HepG2 (cell line): Measurements from ENCODE around the gene ZSWIM6. TPM values are rescaled to one million over a fixed set of nuclear protein-coding genes. Genes with fewer than 3 reads are reported as not detected.

ENCODE experiments used
- ATAC-seq: fragments of 200-7000 bp; cut with Tn5 transposase; 3 replicates; pipeline ENCODE4 v1.9.1; 2020; ENCODE audit warnings: mild to moderate bottlenecking, moderate library complexity
- BruUV-seq: library from RNA; stranded (reverse); fragments of 400-500 nt; replicated peaks from 2 replicates; lab custom pipeline; 2021; lab: Mats Ljungman, UMichigan
- CTCF ChIA-PET: fragments of 300-600 bp; formaldehyde crosslinking; extraction: SDS; loops from one replicate; lab custom pipeline; 2021; ENCODE audit warnings: low total read pairs, inconsistent platforms, low intra/inter-chr PET ratio; lab: Yijun Ruan, JAX
- POLR2A ChIA-PET: fragments of 350-600 bp; sonication (Branson Sonifier 250); formaldehyde crosslinking; loops from one replicate; lab custom pipeline; 2020; ENCODE audit warnings: antibody characterized with exemption, inconsistent platforms; lab: Yijun Ruan, JAX
- DNase-seq: peaks from one replicate; pipeline ENCODE4 v3.0.0-alpha.2; 2015; ENCODE audit warnings: low spot score
- FAIRE-seq: peaks from 3 replicates; lab custom pipeline; 2011; peaks lifted over from hg19 to GRCh38; lab: Jason Lieb, UNC
- H2AFZ ChIP-seq: one replicate; pipeline ENCODE4 v1.6.1; 2011; ENCODE audit warnings: low read length, inconsistent platforms
- H3K27ac ChIP-seq: fragments of 300-600 bp; 3 replicates; pipeline ENCODE4 v1.8.0; 2011; ENCODE audit warnings: mixed run types, mild to moderate bottlenecking, mixed read lengths, low read length, inconsistent platforms; ENCODE audit not compliant: insufficient read depth; ENCODE audit errors: extremely low read length
- H3K27me3 ChIP-seq, 2 experiments: fragments of 200-600 bp in 1 of 2; 2 replicates in 1 of 2; 3 replicates in 1 of 2; pipeline versions ENCODE4 v1.6.0 to v1.8.0; 2011; ENCODE audit warnings: low read length in 2 of 2, mild to moderate bottlenecking in 2 of 2, moderate library complexity in 2 of 2, inconsistent platforms in 1 of 2; ENCODE audit not compliant: insufficient read depth in 2 of 2, control insufficient read depth in 1 of 2
- H3K36me3 ChIP-seq, 2 experiments: fragments of 200-600 bp in 1 of 2; replicated peaks in 1 of 2; 2 replicates in 1 of 2; 3 replicates in 1 of 2; pipeline versions ENCODE4 v1.5.1 to v1.8.0; 2011; ENCODE audit warnings: low read length in 2 of 2, inconsistent platforms in 1 of 2; ENCODE audit not compliant: insufficient read depth in 2 of 2, control insufficient read depth in 1 of 2
- H3K4me1 ChIP-seq: 2 replicates; pipeline ENCODE4 v1.5.1; 2012; ENCODE audit warnings: low read length, inconsistent platforms; ENCODE audit not compliant: insufficient read depth
- H3K4me2 ChIP-seq: 2 replicates; pipeline ENCODE4 v1.6.0; 2011; ENCODE audit warnings: low read depth, low read length, inconsistent platforms
- H3K4me3 ChIP-seq, 3 experiments: fragments of 200-600 bp in 1 of 3; sonication (generic), shearing (Covaris generic) in 1 of 3; replicated peaks in 1 of 3; 2 replicates each; pipeline ENCODE4 v1.5.1; 2011 to 2016; ENCODE audit warnings: low read length in 3 of 3, inconsistent platforms in 2 of 3, low read depth in 2 of 3, mild to moderate bottlenecking in 2 of 3, control low read depth in 1 of 3, mixed read lengths in 1 of 3; ENCODE audit not compliant: insufficient read depth in 1 of 3
- H3K79me2 ChIP-seq: one replicate; pipeline ENCODE4 v1.6.1; 2011; ENCODE audit warnings: low read length, inconsistent platforms; ENCODE audit not compliant: insufficient read depth
- H3K9ac ChIP-seq: 2 replicates; pipeline ENCODE4 v1.6.0; 2011; ENCODE audit warnings: mild to moderate bottlenecking, low read depth, low read length, inconsistent platforms; ENCODE audit not compliant: insufficient read depth
- H3K9me3 ChIP-seq: 2 replicates; pipeline ENCODE4 v1.5.1; 2012; ENCODE audit warnings: mild to moderate bottlenecking, low read length
- H4K20me1 ChIP-seq: 2 replicates; pipeline ENCODE4 v1.6.0; 2011; ENCODE audit warnings: inconsistent platforms, mild to moderate bottlenecking, low read length, moderate library complexity; ENCODE audit not compliant: insufficient read depth
- CEBPG ChIP-seq: IDR thresholded peaks from 2 replicates; pipeline ENCODE4 v1.6.1; 2016
- GATAD2A ChIP-seq: IDR thresholded peaks from 2 replicates; pipeline ENCODE4 v1.6.1; 2016
- KLF15 ChIP-seq: sonication (generic); formaldehyde crosslinking; IDR thresholded peaks from 2 replicates; pipeline ENCODE4 v1.8.1; 2023; ENCODE audit warnings: borderline replicate concordance, mild to moderate bottlenecking, inconsistent platforms, missing genetic modification reagents, mixed read lengths
- MAFF ChIP-seq: IDR thresholded peaks from 2 replicates; pipeline ENCODE4 v1.6.1; 2011; ENCODE audit warnings: low read depth, low read length, improper control_type of control experiment
- MAFK ChIP-seq, 2 experiments: IDR thresholded peaks in 1 of 2; conservative IDR thresholded peaks in 1 of 2; 2 replicates each; pipeline ENCODE4 v1.6.1; 2011; ENCODE audit warnings: improper control_type of control experiment in 2 of 2, low read length in 2 of 2
- MIER3 ChIP-seq: IDR thresholded peaks from 2 replicates; pipeline ENCODE4 v1.6.1; 2016; ENCODE audit warnings: missing compliant biosample characterization, borderline replicate concordance
- NFE2 ChIP-seq: sonication (generic); formaldehyde crosslinking; IDR thresholded peaks from 2 replicates; pipeline ENCODE4 v1.4.0; 2020; ENCODE audit warnings: missing genetic modification reagents
- NFYC ChIP-seq: IDR thresholded peaks from 2 replicates; pipeline ENCODE4 v1.6.1; 2016; ENCODE audit warnings: missing genetic modification reagents, missing compliant biosample characterization
- POLR2A ChIP-seq, 2 experiments: IDR thresholded peaks; 2 replicates each; pipeline ENCODE4 v1.6.1; 2011; ENCODE audit warnings: low read depth in 2 of 2, low read length in 2 of 2, mild to moderate bottlenecking in 1 of 2, moderate library complexity in 1 of 2; ENCODE audit not compliant: insufficient read depth in 1 of 2
- PTBP1 ChIP-seq: fragments of 200-400 bp; formaldehyde crosslinking; IDR thresholded peaks from 2 replicates; pipeline ENCODE4 v1.6.1; 2018; ENCODE audit warnings: low read length, low read depth; ENCODE audit not compliant: poor library complexity, severe bottlenecking
- RFX5 ChIP-seq: IDR thresholded peaks from 2 replicates; pipeline ENCODE4 v1.6.1; 2011; ENCODE audit warnings: low read depth, low read length, improper control_type of control experiment
- RXRB ChIP-seq: IDR thresholded peaks from 2 replicates; pipeline ENCODE4 v1.6.1; 2016; ENCODE audit warnings: borderline replicate concordance, missing genetic modification reagents, missing compliant biosample characterization
- SP1 ChIP-seq, 2 experiments: fragments of 450-650 bp in 1 of 2; sonication (generic) in 1 of 2; formaldehyde crosslinking in 1 of 2; IDR thresholded peaks; 2 replicates each; pipeline versions ENCODE4 v1.4.0 to v1.6.1; 2016 to 2020; ENCODE audit warnings: missing genetic modification reagents in 1 of 2
- TBX3 ChIP-seq: fragments of 450-650 bp; IDR thresholded peaks from 2 replicates; pipeline ENCODE4 v1.6.1; 2017; ENCODE audit warnings: antibody characterized with exemption, mild to moderate bottlenecking, inconsistent platforms, borderline replicate concordance
- ZBTB21 ChIP-seq: sonication (generic); formaldehyde crosslinking; IDR thresholded peaks from 2 replicates; pipeline ENCODE4 v1.4.0; 2020; ENCODE audit warnings: missing genetic modification reagents
- ZNF556 ChIP-seq: sonication (generic); formaldehyde crosslinking; IDR thresholded peaks from 2 replicates; pipeline ENCODE4 v1.4.0; 2020; ENCODE audit warnings: mild to moderate bottlenecking, missing genetic modification reagents, borderline replicate concordance
- ZNF652 ChIP-seq: IDR thresholded peaks from 2 replicates; pipeline ENCODE4 v1.6.1; 2016; ENCODE audit warnings: low read depth, borderline replicate concordance
- ZNF766 ChIP-seq: sonication (generic); formaldehyde crosslinking; IDR thresholded peaks from 2 replicates; pipeline ENCODE4 v1.5.0; 2020; ENCODE audit warnings: missing genetic modification reagents, borderline replicate concordance
- WGBS: methylation state at CpG from one replicate; pipeline ENCODE4 v1.1.6; 2017; ENCODE audit warnings: low lambda C conversion rate; 5-methylcytosine and 5-hydroxymethylcytosine counted together
- in situ Hi-C: cut with HindIII; loops from 2 replicates; pipeline ENCODE4 v1.10.0; 2017; ENCODE audit warnings: low pct_unique_long_range_greater_than_20kb; ENCODE audit not compliant: extremely low pct_ligation_motif_present
- intact Hi-C: fragments of 100-400 bp; cut with micrococcal nuclease; formaldehyde crosslinking; loops from one replicate; pipeline ENCODE4 v1.10.0; 2022; ENCODE audit not compliant: unreplicated experiment
- polyA plus RNA-seq, 8 experiments: library from polyadenylated mRNA; depleted of rRNA in 3 of 8; stranded (reverse) in 7 of 8; unstranded in 1 of 8; fragments of >200 nt; fragmentation: Illumina TruSeq in 4 of 8; extraction: Trizol in 4 of 8; gene quantifications; 2 replicates each; pipeline versions ENCODE4 v1.2.1 to v1.2.3, GENCODE V29; 2011 to 2016; ENCODE audit warnings: low read depth in 4 of 8, missing spikeins in 1 of 8, mixed read lengths in 1 of 8; ENCODE audit not compliant: insufficient read depth in 1 of 8
- total RNA-seq, 5 experiments: library from RNA; depleted of rRNA; stranded (reverse); fragments of >200 nt; fragmentation: Illumina TruSeq; extraction: Trizol; gene quantifications; 2 replicates each; pipeline ENCODE4 v1.2.3, GENCODE V29; 2016; ENCODE audit warnings: low read depth in 1 of 5
- TF ChIP-seq, protein P1 (sequence below): sonication (generic); formaldehyde crosslinking; IDR thresholded peaks from 2 replicates; pipeline ENCODE4 v1.8.1; 2023; ENCODE audit warnings: mild to moderate bottlenecking, missing genetic modification reagents, borderline replicate concordance
- TF ChIP-seq, protein P2 (sequence below): IDR thresholded peaks from 2 replicates; pipeline ENCODE4 v1.6.1; 2016; ENCODE audit warnings: low read depth, control low read depth
- TF ChIP-seq, protein P3 (sequence below): sonication (generic); formaldehyde crosslinking; IDR thresholded peaks from 2 replicates; pipeline ENCODE4 v1.5.0; 2020; ENCODE audit warnings: missing genetic modification reagents, mild to moderate bottlenecking, borderline replicate concordance
- TF ChIP-seq, protein P4 (sequence below): IDR thresholded peaks from 2 replicates; pipeline ENCODE4 v1.6.1; 2016; ENCODE audit warnings: control low read depth

ZSWIM6 gene
- total and polyA plus RNA-seq, 2 of the 13 experiments (the other 11 are each of a cell fraction or from before 2014, with no cell fraction given): 0.82 to 1.9 TPM

DNA sequence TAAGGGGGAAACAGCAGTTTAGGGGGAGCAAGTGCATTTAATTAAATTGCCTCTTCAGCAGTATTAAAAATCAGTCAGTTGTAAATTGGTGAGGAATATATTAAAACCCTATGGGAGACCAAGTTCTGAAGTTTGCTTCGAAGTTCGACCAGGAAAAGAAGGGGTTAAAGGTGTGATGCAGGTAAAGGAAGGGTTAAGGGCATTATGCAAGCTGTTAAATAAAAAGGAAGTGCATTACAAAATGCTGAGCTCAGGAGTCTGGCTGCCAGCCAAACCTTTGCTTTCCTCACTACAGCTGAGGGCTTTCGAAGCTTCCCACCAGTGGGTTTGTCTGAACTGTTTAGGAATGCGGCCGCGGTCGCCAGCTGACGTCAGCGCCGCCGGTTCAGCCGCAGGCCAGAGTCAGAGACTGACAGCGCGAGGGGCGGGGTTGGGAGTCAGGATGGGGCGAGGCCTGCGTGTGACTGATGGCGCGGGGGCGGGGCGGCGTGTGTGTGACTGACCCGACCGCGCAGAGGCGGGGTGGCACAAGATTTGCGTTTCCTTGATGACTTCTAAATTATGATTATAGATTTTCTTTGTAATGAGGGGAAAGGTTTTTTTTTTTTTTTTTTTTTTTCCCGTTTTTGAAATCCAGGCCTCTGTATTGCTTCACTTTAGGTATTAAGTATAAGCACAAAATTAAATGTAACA, 76.6 kb downstream of the ZSWIM6 start:
- in situ Hi-C loops (no loop called here), intact Hi-C loops (loop anchor here (2.0 kb wide), 1 partner anchor 76 kb away; the partner anchor contains the start of gene ZSWIM6)
- Histone ChIP-seq H3K4me2 (peak overlapping the region; percentile 72), H3K9ac (peak overlapping the region; percentile 43; the same call in 1 of the 2 replicates), H3K27ac (peak overlapping the region; percentile 40), H3K36me3 (no peaks in the 10 kb centered on the region), H3K4me1 (peaks cover 11% of the 10 kb centered on the region), H4K20me1 (no peaks in the 10 kb centered on the region), H3K79me2 (no peaks in the 10 kb centered on the region), H2AFZ (no peak overlapping the region), H3K9me3 (no peaks in the 10 kb centered on the region), H3K27me3 (no peaks in the 10 kb centered on the region), H3K4me3 (peak overlapping the region in 2 of 3 experiments; percentile 54 to 55; a peak in 3 of 6 replicates)
- no TSS peak for BruUV-seq
- DNase-seq (peak; percentile 95), FAIRE-seq (peak; percentile 71), ATAC-seq (peak; percentile 100)
- ChIA-PET CTCF (no interaction called here), POLR2A (interaction anchor here (0.9 kb wide), 1 partner anchor 77 kb away, joined by 5 read pairs; no protein-coding TSS in a partner anchor)
- under 1% methylated on average over 16 of the region's 28 CpGs for WGBS
- peak; percentile 62; the same call in 1 of the 2 replicates for TF ChIP-seq RXRB
- TF ChIP-seq NFE2 (CRISPR knock-in tag): 0 out of 2 replicates have a peak, but pooled peaks have one; percentile 43
- no peak for TF ChIP-seq ZNF556
- no peak for TF ChIP-seq KLF15 (CRISPR knock-in tag)
- 0 out of 2 replicates have a peak, but pooled peaks have one; percentile 40 for TF ChIP-seq ZNF766
- no peak for TF ChIP-seq NFYC (CRISPR knock-in tag)
- TF ChIP-seq, protein P1, sequence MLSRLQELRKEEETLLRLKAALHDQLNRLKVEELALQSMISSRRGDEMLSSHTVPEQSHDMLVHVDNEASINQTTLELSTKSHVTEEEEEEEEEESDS (CRISPR knock-in tag): no peak
- TF ChIP-seq SP1 (IDR thresholded peaks at IDR 0.05): no peak
- TF ChIP-seq SP1 (CRISPR knock-in tag; IDR thresholded peaks at IDR 0.05): peak; percentile 36; the same call in 1 of the 2 replicates
- peak; percentile 45 for TF ChIP-seq PTBP1
- TF ChIP-seq, protein P2, sequence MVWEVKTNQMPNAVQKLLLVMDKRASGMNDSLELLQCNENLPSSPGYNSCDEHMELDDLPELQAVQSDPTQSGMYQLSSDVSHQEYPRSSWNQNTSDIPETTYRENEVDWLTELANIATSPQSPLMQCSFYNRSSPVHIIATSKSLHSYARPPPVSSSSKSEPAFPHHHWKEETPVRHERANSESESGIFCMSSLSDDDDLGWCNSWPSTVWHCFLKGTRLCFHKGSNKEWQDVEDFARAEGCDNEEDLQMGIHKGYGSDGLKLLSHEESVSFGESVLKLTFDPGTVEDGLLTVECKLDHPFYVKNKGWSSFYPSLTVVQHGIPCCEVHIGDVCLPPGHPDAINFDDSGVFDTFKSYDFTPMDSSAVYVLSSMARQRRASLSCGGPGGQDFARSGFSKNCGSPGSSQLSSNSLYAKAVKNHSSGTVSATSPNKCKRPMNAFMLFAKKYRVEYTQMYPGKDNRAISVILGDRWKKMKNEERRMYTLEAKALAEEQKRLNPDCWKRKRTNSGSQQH (CRISPR knock-in tag): 0 out of 2 replicates have a peak, but pooled peaks have one; percentile 38
- TF ChIP-seq ZBTB21 (CRISPR knock-in tag): peak; percentile 85
- TF ChIP-seq MAFF: peak; percentile 96
- TF ChIP-seq RFX5: peak; percentile 56; the same call in 1 of the 2 replicates
- TF ChIP-seq MAFK (conservative IDR thresholded peaks at IDR 0.05 in 1 of 2, IDR thresholded peaks at IDR 0.05 in 1 of 2; ENCODE audit: low read length in 2 of 2): peak; percentile 96
- peak; percentile 86 for TF ChIP-seq GATAD2A (CRISPR knock-in tag)
- TF ChIP-seq TBX3: peak; percentile 20; the same call in 1 of the 2 replicates
- peak; percentile 100 for TF ChIP-seq ZNF652 (CRISPR knock-in tag)
- TF ChIP-seq, protein P3, sequence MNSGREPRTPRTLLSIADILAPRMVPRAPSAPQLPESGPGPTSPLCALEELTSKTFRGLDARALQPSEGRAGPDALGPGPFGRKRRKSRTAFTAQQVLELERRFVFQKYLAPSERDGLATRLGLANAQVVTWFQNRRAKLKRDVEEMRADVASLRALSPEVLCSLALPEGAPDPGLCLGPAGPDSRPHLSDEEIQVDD: no peak
- peak; percentile 51; the same call in 1 of the 2 replicates for TF ChIP-seq MIER3 (CRISPR knock-in tag)
- TF ChIP-seq, protein P4, sequence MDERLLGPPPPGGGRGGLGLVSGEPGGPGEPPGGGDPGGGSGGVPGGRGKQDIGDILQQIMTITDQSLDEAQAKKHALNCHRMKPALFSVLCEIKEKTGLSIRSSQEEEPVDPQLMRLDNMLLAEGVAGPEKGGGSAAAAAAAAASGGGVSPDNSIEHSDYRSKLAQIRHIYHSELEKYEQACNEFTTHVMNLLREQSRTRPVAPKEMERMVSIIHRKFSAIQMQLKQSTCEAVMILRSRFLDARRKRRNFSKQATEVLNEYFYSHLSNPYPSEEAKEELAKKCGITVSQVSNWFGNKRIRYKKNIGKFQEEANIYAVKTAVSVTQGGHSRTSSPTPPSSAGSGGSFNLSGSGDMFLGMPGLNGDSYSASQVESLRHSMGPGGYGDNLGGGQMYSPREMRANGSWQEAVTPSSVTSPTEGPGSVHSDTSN (CRISPR knock-in tag): peak; percentile 77
- TF ChIP-seq POLR2A (IDR thresholded peaks at IDR 0.05; ENCODE audit: insufficient read depth in 1 of 2, low read depth in 2 of 2, low read length in 2 of 2): no peak
- peak; percentile 81 for TF ChIP-seq CEBPG (CRISPR knock-in tag)
